HG03175 (cell line): ENCODE data around the gene EYS.

ENCODE experiments used
- ATAC-seq: cut with Tn5 transposase; IDR thresholded peaks from one replicate; pipeline ENCODE4 v1.9.1; 2021; ENCODE audit warnings: mild to moderate bottlenecking, moderate library complexity; ENCODE audit not compliant: unreplicated experiment

Gene EYS

GRCh38 chr6:64404396-64404795 is 1302.6 kb downstream of the EYS start:
- ATAC-seq: no peak

DNA sequence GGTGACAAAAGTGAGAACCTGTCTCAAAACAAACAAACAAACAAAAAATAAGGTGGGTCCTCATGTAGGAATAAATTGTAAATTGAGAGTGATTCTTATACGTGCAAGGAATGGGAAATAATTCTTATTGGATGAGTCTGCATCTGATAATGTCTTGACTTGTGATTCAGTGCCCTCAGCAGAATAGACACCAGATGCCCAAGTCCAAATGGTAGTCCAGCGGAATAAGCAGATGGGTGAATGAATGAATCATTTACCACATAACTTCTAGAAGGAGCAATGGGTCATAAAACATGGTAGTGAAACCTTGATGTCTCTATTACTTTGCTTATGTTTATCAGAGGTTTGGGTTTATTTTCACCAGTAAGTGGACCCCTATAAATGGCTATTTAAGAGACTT is 1323.7 kb downstream of the EYS start:
- ATAC-seq: no peak

GRCh38 chr6:64376394-64376793 is 1330.6 kb downstream of the EYS start:
- no peak for ATAC-seq

GRCh38 chr6:64357430-64357829 is 1349.6 kb downstream of the EYS start:
- ATAC-seq: no peak

- ATAC-seq: no peak
Measured at GRCh38 chr6:64347411-64347810, 1359.6 kb downstream of the EYS start.

- ATAC-seq: no peak
Measured at GRCh38 chr6:64335195-64335594, 1371.8 kb downstream of the EYS start.

DNA sequence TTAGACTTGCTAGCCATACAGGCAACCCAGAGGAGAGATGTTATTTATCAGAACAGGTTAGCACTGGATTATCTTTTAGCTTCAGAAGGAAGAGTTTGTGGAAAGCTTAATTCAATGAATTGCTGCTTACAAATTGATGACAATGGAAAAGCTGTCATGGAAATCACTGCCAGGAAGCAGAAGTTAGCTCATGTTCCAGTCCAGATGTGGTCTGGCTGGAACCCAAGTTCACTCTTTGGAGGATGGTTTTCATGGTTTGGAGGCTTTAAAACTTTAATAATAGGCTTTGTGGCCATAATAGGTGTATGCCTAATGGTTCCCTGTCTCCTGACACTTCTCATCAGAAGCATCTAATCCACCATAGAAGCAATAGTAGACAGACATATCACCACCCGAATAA is 1372.4 kb downstream of the EYS start:
- no peak for ATAC-seq

GRCh38 chr6:64330694-64331307 is 1376.2 kb downstream of the EYS start:
- no peak for ATAC-seq

DNA sequence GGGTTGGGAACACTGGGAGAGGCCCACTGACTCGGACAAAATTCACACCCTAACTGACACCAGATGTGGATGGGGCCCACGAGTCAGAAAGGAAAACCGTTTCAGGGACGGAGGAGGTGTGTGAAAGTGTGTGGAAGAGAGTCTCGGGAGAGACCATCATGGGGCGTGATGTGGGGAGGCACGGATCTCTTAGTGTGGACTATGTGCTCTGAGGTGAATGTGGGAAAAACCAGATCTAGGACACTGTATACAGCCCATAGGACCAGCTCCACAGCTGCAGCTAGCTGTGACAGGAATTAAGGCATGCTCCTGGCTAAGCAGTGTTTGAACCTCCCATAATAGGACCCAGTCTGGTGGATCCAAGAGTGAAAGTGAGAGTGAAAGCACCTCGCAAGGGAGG is 1380.1 kb downstream of the EYS start:
- ATAC-seq: no peak

- ATAC-seq: no peak
Measured at GRCh38 chr6:64325093-64325492, 1381.9 kb downstream of the EYS start.

GRCh38 chr6:64310214-64310613 is 1396.8 kb downstream of the EYS start:
- no peak for ATAC-seq

- no peak for ATAC-seq
Measured at GRCh38 chr6:64301307-64302236, 1405.5 kb downstream of the EYS start.

GRCh38 chr6:64299176-64299575 is 1407.8 kb downstream of the EYS start:
- no peak for ATAC-seq

DNA sequence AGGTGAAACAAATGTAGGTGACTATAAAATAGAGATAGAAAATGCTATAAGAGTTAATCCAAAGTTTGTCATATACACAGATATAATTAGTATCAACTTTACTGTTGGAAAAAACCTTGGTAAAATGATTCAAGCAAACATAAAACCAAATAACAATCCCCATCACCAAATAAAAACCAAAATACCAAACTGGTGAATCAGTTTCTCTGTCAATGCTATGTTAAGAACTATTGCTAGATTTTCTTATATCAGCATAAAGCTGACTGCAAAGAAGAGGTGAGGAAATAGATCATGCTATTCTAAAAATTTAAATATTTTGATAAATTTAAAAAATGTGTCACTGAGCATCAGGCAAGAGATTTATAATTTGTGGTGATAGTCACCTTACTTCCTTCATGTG is 1413.0 kb downstream of the EYS start:
- no peak for ATAC-seq

- no peak for ATAC-seq
Measured at GRCh38 chr6:64293298-64293697, 1413.7 kb downstream of the EYS start.

- ATAC-seq: no peak
Measured at GRCh38 chr6:64290867-64291266, 1416.2 kb downstream of the EYS start.

DNA sequence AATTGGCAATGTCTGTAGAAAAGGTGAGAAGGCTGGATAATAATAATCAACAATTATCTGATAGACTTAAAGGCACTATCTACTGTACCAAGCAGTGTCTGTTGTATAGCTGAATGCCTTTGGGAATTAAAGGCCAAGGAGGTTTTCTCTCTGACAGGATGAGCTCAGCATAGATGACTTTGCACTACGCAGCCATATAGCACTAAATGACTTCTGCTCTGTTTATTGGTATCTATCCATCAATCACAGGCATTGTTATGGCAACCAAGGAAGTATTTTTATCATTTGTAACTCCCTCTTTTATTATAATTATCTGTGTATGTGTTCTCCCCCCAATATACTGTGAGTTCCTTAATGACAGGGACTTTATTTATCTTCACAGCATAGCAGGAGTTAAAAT is 1417.1 kb downstream of the EYS start:
- ATAC-seq: no peak

DNA sequence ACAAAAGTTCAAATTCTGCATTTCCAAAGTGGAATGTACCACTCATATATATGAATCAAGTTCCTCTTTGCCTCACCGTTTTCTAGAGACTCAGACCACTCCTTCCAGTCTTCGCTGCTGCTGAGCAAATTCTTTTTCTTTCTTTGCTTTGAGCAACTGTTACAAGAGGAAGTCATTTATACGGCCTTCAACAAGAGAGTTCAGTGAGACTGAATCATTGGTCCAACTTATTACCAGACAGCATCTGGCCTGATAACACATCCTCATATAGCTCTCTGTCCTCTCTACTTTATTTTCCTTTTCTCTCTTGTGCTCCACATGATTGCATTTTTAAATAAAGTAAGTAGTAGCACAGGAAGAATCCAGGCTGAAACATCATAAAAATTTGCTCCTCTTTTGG is 1418.7 kb downstream of the EYS start:
- no peak for ATAC-seq

DNA sequence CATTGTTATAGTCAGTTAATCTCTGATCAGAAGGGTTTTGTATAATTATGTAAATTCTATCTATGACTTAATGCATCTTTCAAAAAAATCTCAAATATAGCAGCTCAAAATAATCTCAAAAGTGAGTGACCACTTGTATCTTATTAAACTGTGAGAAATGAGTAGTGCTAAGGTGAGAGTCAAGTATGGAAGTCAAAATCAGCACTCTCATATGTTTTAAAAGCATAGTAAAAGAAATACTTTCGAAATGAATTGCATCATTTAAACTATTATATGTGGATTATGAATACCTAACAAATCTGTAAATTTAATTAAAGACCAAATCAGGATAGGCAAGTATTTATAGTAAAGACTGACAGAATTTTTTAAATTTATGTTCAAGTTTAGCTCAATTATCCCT is 1425.9 kb downstream of the EYS start:
- ATAC-seq: no peak

DNA sequence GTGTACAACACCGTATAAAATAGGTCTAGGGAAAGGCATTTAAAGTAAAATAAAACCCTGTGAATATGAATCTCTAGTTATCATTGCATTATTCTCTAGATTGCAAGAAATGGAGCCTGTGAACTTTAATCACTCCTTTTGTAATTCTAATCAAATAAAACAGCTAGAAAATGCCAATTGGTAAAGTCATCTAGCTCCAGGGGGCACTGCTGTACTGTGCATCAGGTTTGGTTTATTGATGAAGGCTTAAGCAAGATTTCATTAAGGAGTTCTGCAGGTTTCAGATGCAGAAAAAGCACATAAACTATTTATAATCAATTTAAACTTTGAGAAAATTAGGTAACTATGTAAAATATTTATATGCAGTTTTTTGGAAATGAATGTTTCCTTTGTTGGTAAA is 1426.5 kb downstream of the EYS start:
- ATAC-seq: no peak

GRCh38 chr6:64270083-64270482 is 1436.9 kb downstream of the EYS start:
- no peak for ATAC-seq

GRCh38 chr6:64266351-64266821 is 1440.6 kb downstream of the EYS start:
- ATAC-seq: peak; percentile 56
